HepG2 (cell line): ENCODE measurements around the gene AGO4. TPM values are rescaled to one million over a fixed set of nuclear protein-coding genes. Genes with fewer than 3 reads are reported as not detected.

Source experiments
- ATAC-seq: fragments of 200-7000 bp; cut with Tn5 transposase; 3 replicates; pipeline ENCODE4 v1.9.1; 2020; ENCODE audit warnings: mild to moderate bottlenecking, moderate library complexity
- BruUV-seq: library from RNA; stranded (reverse); fragments of 400-500 nt; replicated peaks from 2 replicates; lab custom pipeline; 2021; lab: Mats Ljungman, UMichigan
- CTCF ChIA-PET: fragments of 300-600 bp; formaldehyde crosslinking; extraction: SDS; loops from one replicate; lab custom pipeline; 2021; ENCODE audit warnings: low total read pairs, inconsistent platforms, low intra/inter-chr PET ratio; lab: Yijun Ruan, JAX
- POLR2A ChIA-PET: fragments of 350-600 bp; sonication (Branson Sonifier 250); formaldehyde crosslinking; loops from one replicate; lab custom pipeline; 2020; ENCODE audit warnings: antibody characterized with exemption, inconsistent platforms; lab: Yijun Ruan, JAX
- DNase-seq: peaks from one replicate; pipeline ENCODE4 v3.0.0-alpha.2; 2015; ENCODE audit warnings: low spot score
- FAIRE-seq: peaks from 3 replicates; lab custom pipeline; 2011; peaks lifted over from hg19 to GRCh38; lab: Jason Lieb, UNC
- H2AFZ ChIP-seq: one replicate; pipeline ENCODE4 v1.6.1; 2011; ENCODE audit warnings: low read length, inconsistent platforms
- H3K27ac ChIP-seq: fragments of 300-600 bp; 3 replicates; pipeline ENCODE4 v1.8.0; 2011; ENCODE audit warnings: mixed run types, mild to moderate bottlenecking, mixed read lengths, low read length, inconsistent platforms; ENCODE audit not compliant: insufficient read depth; ENCODE audit errors: extremely low read length
- H3K27me3 ChIP-seq, 2 experiments: fragments of 200-600 bp in 1 of 2; 2 replicates in 1 of 2; 3 replicates in 1 of 2; pipeline versions ENCODE4 v1.6.0 to v1.8.0; 2011; ENCODE audit warnings: low read length in 2 of 2, mild to moderate bottlenecking in 2 of 2, moderate library complexity in 2 of 2, inconsistent platforms in 1 of 2; ENCODE audit not compliant: insufficient read depth in 2 of 2, control insufficient read depth in 1 of 2
- H3K36me3 ChIP-seq, 2 experiments: fragments of 200-600 bp in 1 of 2; replicated peaks in 1 of 2; 2 replicates in 1 of 2; 3 replicates in 1 of 2; pipeline versions ENCODE4 v1.5.1 to v1.8.0; 2011; ENCODE audit warnings: low read length in 2 of 2, inconsistent platforms in 1 of 2; ENCODE audit not compliant: insufficient read depth in 2 of 2, control insufficient read depth in 1 of 2
- H3K4me1 ChIP-seq: 2 replicates; pipeline ENCODE4 v1.5.1; 2012; ENCODE audit warnings: low read length, inconsistent platforms; ENCODE audit not compliant: insufficient read depth
- H3K4me2 ChIP-seq: 2 replicates; pipeline ENCODE4 v1.6.0; 2011; ENCODE audit warnings: low read depth, low read length, inconsistent platforms
- H3K4me3 ChIP-seq, 3 experiments: fragments of 200-600 bp in 1 of 3; sonication (generic), shearing (Covaris generic) in 1 of 3; replicated peaks in 1 of 3; 2 replicates each; pipeline ENCODE4 v1.5.1; 2011 to 2016; ENCODE audit warnings: low read length in 3 of 3, inconsistent platforms in 2 of 3, low read depth in 2 of 3, mild to moderate bottlenecking in 2 of 3, control low read depth in 1 of 3, mixed read lengths in 1 of 3; ENCODE audit not compliant: insufficient read depth in 1 of 3
- H3K79me2 ChIP-seq: one replicate; pipeline ENCODE4 v1.6.1; 2011; ENCODE audit warnings: low read length, inconsistent platforms; ENCODE audit not compliant: insufficient read depth
- H3K9ac ChIP-seq: 2 replicates; pipeline ENCODE4 v1.6.0; 2011; ENCODE audit warnings: mild to moderate bottlenecking, low read depth, low read length, inconsistent platforms; ENCODE audit not compliant: insufficient read depth
- H3K9me3 ChIP-seq: 2 replicates; pipeline ENCODE4 v1.5.1; 2012; ENCODE audit warnings: mild to moderate bottlenecking, low read length
- H4K20me1 ChIP-seq: 2 replicates; pipeline ENCODE4 v1.6.0; 2011; ENCODE audit warnings: inconsistent platforms, mild to moderate bottlenecking, low read length, moderate library complexity; ENCODE audit not compliant: insufficient read depth
- BRF2 ChIP-seq: sonication (generic); formaldehyde crosslinking; IDR thresholded peaks from 2 replicates; pipeline ENCODE4 v1.8.1; 2022; ENCODE audit warnings: mild to moderate bottlenecking, missing genetic modification reagents
- STAT6 ChIP-seq: sonication (generic); formaldehyde crosslinking; IDR thresholded peaks from 2 replicates; pipeline ENCODE4 v1.4.0; 2020; ENCODE audit warnings: missing genetic modification reagents, mild to moderate bottlenecking, borderline replicate concordance
- ZNF30 ChIP-seq: sonication (generic); formaldehyde crosslinking; IDR thresholded peaks from 2 replicates; pipeline ENCODE4 v1.5.0; 2020; ENCODE audit warnings: mild to moderate bottlenecking, missing genetic modification reagents
- WGBS: methylation state at CpG from one replicate; pipeline ENCODE4 v1.1.6; 2017; ENCODE audit warnings: low lambda C conversion rate; 5-methylcytosine and 5-hydroxymethylcytosine counted together
- in situ Hi-C: cut with HindIII; loops from 2 replicates; pipeline ENCODE4 v1.10.0; 2017; ENCODE audit warnings: low pct_unique_long_range_greater_than_20kb; ENCODE audit not compliant: extremely low pct_ligation_motif_present
- intact Hi-C: fragments of 100-400 bp; cut with micrococcal nuclease; formaldehyde crosslinking; loops from one replicate; pipeline ENCODE4 v1.10.0; 2022; ENCODE audit not compliant: unreplicated experiment
- polyA plus RNA-seq, 8 experiments: library from polyadenylated mRNA; depleted of rRNA in 3 of 8; stranded (reverse) in 7 of 8; unstranded in 1 of 8; fragments of >200 nt; fragmentation: Illumina TruSeq in 4 of 8; extraction: Trizol in 4 of 8; gene quantifications; 2 replicates each; pipeline versions ENCODE4 v1.2.1 to v1.2.3, GENCODE V29; 2011 to 2016; ENCODE audit warnings: low read depth in 4 of 8, missing spikeins in 1 of 8, mixed read lengths in 1 of 8; ENCODE audit not compliant: insufficient read depth in 1 of 8
- total RNA-seq, 5 experiments: library from RNA; depleted of rRNA; stranded (reverse); fragments of >200 nt; fragmentation: Illumina TruSeq; extraction: Trizol; gene quantifications; 2 replicates each; pipeline ENCODE4 v1.2.3, GENCODE V29; 2016; ENCODE audit warnings: low read depth in 1 of 5

AGO4 gene
- total and polyA plus RNA-seq, 2 of the 13 experiments (the other 11 are each of a cell fraction or from before 2014, with no cell fraction given): 6.0 to 13.8 TPM

GRCh38 chr1:35762141-35762540, 45.7 kb upstream of the AGO4 start:
- no peaks in the 10 kb centered on the region for H3K9me3 ChIP-seq

More at GRCh38 chr1:35762141-35762540, 45.7 kb upstream of the AGO4 start:
- FAIRE-seq (no peak), ATAC-seq (no peak), DNase-seq (no peak)
- 86% methylated on average over 2 of the region's 2 CpGs for WGBS
- no peaks in the 10 kb centered on the region for H4K20me1 ChIP-seq
- H3K27ac ChIP-seq: no peak overlapping the region
- in situ Hi-C loops (no loop called here), intact Hi-C loops (no loop called here)
- TF ChIP-seq STAT6 (CRISPR knock-in tag) (no peak), ZNF30 (CRISPR knock-in tag) (no peak), BRF2 (CRISPR knock-in tag) (no peak)
- peaks cover 3 to 34% of the 10 kb centered on the region in 2 experiments; a peak in 4 of 5 replicates for H3K36me3 ChIP-seq
- no peaks in the 10 kb centered on the region for H3K27me3 ChIP-seq
- no peaks in the 10 kb centered on the region for H3K4me1 ChIP-seq
- H3K79me2 ChIP-seq: peaks cover 5% of the 10 kb centered on the region
- POLR2A ChIA-PET: no interaction called here
- BruUV-seq: no TSS peak
- no peak overlapping the region for H3K4me2 ChIP-seq
- H2AFZ ChIP-seq: no peak overlapping the region
- H3K4me3 ChIP-seq: no peak overlapping the region
- CTCF ChIA-PET: no interaction called here
- no peak overlapping the region for H3K9ac ChIP-seq
